ENCODE data around the gene RAB40B.
A peak's percentile ranks its signal among the peaks of the same experiment; 100 is the strongest.
"Not testable (repeated sequence)": the region's sequence is repeated elsewhere in the genome, so short reads cannot be mapped to it uniquely, and the experiment has no call there.

RAB40B gene, protein sequence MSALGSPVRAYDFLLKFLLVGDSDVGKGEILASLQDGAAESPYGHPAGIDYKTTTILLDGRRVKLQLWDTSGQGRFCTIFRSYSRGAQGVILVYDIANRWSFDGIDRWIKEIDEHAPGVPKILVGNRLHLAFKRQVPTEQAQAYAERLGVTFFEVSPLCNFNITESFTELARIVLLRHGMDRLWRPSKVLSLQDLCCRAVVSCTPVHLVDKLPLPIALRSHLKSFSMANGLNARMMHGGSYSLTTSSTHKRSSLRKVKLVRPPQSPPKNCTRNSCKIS

DNA sequence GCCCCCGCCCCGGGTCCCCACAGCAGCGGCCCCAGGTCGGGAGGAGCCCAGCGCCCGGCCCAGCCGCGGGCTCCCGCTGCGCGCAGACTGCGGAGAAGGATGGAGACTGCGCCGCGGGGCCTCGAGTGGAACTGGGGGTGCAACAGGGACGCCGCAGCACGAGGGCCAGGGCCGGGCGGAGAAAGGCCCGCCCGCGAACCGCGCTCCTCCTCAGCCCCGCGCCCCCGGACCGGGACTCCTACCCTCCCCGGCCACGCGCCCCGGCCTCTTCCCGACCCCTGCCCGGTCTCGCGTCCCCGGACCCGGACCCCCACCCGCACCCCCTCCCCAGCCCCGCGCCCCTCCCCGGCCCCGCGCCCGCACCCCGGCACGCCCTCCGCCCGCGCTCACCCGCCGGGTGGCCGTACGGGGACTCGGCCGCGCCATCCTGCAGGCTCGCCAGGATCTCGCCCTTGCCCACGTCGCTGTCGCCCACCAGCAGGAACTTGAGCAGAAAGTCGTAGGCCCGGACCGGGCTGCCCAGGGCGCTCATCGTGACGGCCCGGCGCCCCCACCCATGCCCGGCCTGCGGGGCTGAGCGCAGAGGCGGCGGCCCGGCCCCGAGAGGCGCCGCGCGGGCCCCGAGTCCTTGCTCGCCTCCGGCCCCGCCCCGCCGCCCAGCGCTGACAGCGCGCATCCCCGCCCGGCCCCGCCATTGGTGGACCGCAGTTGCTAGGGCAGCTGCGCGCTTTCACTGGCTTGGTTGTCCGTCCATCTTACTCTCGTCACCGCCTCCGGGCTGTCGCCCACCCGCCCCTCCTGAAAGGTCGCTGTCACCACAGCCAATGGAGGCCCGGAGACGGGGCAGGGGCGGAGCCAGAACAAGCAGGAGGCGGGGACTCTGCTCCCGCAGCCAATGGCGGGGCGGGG, at the start of gene RAB40B:
Gene RAB40B, minus strand, starts transcription at position 634 of the 909 bp plus-strand sequence. Its CDS starts 102 bp downstream, at position 532.
- DNase-seq = peak; percentile 100

DNA sequence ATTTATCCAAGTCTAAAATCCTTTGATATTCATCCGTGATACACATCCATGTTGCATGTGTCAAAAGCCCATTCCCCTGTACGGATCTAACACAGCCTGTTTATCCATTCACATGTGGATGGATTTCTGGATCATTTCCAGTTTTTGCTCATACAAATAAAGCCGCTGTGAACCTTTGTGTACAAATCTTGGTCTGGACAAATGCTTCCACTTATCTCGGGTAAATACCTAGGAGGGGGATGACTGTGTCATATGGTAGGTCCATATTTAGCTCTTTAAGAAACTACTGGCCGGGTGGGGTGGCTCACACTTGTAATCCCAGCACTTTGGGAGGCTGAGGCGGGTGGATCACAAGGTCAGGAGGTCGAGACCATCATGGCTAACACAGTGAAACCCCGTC, 47.0 kb upstream of the RAB40B start:
- DNase-seq = peak; percentile 61

DNA sequence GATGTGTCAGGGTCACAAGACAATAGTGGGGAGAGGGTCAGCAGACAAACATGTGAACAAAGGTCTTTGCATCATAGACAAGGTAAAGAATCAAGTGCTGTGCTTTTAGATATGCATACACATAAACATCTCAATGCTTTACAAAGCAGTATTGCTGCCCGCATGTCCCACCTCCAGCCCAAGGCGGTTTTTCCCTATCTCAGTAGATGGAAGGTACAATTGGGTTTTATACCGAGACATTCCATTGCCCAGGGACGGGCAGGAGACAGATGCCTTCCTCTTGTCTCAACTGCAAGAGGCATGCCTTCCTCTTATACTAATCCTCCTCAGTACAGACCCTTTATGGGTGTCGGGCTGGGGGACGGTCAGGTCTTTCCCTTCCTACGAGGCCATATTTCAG, 46.2 kb upstream of the RAB40B start:
- DNase-seq = not testable (repeated sequence)

DNA sequence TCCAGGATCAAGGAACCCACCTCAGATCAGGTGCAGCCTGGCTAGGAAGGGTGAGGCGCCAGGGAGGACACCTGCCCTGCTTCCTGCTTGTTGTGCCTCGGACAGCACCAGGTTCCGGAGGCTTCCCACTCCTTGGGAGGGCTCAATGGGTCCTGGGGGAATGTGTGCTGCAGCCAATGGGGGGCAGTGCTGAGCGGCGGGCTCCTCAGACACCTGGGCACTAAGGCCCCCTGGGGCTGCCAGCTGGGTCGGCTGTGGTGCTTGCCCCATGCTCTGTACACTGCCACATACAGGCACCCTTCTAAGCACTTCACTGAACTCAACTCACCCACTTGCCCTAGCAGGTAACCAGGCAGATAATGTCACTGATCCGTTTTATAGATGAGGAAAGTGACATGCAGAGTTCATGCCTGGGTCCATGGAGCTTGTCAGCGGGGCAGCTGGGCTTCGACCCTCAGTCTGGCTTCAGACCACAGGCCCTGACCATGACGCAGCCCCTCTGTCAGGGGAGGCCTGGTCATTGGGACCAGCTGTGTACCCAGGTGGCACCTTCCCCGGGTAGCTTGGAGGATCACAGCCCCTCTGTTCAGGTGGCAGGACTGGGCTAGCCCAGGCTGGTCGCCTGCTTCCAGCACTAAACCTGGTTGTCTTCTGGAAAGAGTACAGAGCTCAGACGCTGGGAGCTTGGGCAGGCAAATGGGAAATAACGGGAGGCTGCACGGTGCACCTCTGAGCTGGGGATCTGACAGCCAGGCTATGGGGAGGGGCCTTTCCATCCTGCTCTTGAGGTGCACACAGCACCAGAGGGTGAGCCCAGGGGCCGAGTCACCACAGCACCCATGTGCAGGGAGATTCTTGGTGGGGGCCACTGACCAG, 45.1 kb upstream of the RAB40B start:
- DNase-seq = no peak

DNA sequence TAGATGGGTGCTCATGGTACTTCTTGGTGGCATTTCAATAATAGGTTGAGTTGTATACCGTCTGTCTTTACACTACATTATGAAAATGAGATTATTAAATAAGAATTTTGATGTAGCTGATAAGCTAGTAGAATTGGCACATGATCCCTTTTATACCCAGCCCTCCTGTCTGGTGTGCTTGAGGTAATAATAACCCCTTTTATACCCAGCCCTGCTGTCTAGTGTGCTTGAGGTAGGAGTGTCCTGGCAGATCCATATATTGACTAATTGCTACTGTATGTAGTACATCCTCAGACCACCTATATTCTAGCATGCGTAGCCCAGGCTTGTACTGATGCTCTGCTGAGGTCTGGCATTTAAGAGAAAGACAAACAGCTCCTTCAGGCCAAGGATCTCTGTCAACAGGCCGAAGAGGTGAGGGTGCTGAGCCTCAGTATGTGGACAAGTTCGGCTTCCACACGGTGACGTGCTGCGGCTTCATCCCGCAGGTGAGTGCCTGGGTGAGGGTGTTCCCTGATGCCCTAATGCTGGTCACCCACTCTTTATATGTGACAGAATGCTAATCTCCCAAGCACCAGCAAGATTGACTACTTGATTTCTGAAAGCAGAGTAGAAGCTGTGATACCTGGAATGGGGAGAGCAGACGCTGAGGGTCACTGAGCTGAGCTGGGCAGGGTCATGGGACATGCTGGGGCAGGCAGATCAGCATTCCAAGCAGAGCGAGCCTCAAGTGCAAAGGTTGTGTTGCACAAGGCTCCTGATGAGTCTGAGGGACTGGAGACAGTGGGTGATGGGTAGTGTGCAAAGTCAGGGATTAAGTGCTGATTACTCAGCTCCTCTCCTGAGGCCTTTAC, 42.6 kb upstream of the RAB40B start:
- no peak for DNase-seq

DNA sequence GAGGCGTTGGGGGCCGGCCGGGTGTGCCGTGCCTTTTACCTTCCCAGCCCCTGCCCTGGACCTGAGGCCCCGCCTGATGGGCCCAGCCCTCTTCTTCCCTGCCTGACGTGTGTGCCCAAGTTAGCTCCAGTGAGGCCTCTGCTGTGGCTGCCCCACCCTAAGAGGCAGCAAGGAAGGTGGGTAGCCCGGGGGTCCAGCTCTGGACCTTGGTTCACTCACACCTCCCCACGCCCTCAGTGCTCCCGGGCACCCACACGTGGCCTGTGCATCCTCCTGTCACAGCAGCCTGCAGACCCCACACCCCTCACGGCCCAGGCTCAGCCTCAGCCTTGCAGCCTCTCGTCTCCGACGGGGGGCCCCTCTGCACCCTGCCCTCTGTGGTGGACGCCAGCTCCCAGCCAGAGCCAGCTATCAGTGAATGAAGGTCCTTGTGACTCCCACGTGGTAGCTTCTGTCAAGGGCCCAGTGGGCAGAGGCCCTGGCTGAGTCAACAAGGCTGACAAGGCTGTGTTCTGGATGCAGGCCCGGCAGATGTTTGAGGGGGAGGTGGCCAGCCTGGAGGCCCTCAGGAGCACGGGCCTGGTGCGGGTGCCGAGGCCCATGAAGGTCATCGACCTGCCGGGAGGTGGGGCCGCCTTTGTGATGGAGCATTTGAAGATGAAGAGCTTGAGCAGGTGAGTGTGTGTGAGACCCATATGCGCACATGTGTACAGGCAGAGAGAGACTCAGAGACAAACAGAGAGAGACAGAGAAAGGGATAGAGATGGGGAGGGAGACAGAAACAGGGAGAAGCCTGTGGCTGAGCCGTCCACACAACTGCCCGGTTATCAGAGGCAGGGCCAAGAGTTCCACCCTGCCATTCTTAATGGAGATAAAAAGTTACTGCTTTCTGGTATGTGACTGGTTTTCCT, 39.7 kb upstream of the RAB40B start:
- no peak for DNase-seq

DNA sequence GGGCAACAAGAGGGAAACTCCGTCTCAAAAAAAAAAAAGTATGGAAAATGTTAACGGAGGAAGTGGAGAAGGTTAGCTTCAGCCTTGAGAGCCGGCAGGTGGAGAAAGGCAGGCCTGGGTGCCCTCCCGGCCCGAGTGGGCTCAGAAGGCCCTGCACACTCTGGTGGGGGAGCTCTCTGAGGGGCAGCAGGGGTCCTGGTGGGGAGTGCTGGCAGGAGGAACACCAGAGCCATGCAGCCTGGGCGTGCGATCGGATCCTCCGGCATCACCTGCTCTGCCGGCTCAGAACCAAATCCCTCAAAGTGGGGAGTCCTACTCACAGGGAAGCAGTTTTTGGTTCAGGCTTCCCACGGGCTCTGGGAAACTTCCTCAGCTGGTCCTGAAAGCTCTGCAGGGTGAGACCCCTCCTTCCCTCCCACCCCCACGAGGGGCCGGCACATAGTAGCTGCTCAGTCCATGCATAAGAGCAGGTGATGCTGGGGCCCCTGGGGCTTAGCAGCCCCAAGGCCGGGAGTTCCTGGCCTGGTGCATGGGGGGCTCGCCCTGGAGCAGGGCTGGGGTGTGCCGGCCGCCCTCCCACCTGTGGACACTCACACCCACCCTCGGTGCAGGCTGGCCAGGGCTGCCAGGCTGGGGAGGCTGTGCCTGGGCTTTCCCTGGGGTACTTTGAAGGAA, 38.1 kb upstream of the RAB40B start:
- no peak for DNase-seq

DNA sequence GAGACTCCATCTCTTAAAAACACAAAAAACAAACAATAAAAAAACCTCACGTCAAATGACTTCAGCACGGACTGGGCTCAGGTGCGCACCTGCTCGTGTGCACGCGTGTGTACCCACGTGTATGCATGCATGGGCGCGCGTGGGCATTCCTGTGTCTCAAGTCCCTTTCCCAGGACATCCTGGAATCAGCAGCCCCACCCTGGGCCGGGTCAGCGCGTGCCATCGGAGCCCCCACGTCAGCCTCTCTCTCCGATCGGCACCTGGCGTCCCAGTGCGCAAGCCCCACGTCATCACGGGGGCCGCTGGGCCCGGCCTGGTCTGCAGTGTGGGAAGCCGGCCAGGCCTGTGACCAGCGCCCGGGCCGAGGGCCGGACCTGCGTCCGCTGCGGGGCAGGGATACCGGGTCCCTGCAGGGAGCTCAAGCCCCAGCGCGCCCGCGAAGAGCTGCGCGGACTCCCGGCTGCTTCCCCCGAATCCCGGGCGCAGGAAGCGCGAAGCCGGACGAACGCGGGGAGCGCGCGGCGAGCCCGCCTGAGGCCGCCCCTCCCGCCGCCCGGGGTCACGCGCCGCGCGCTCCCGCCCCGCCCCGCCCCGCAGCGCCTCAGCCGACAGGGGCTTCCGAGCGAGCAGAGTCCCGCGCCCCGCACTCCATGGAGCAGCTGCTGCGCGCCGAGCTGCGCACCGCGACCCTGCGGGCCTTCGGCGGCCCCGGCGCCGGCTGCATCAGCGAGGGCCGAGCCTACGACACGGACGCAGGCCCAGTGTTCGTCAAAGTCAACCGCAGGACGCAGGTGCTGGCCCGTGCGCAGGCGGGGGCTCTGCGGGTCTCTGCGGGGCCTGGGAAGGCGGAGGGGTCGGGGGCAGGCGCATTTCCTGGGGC, 36.7 kb upstream of the RAB40B start, which contains the start of gene FN3K:
Gene FN3K, plus strand, starts transcription at position 629 of the 880 bp plus-strand sequence. Its CDS starts 22 bp downstream, at position 651.
- peak; percentile 81 for DNase-seq

DNA sequence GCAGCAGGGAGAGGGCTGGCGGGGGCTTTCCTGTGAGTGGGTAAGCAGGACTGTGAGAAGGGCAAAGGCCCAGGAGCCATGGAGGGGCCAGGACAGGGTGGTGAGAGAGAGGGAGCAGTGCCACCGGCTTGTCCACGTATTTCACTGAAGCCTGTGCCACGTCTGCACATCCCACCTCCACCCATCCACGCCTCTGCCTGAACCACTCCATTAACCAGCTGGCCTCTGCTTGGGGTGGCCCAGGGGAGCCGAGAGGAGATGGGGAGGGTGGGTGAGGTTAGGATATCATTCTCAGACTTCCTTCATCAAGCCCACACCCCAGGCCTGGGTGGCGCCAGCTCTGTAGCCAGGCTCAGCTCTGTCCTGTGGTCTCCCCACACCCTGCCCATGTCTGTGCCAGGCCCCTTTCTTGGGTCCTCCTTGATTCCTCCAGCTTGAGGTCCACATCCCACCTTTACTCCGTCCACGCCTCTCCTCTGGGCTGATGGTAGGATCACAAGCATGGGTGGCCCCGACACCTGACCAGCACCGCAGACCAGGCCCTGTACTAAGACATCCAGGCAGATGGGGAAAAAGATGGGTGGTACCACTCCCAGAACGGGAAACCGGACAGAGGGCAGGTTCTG, 33.7 kb upstream of the RAB40B start:
- no peak for DNase-seq

DNA sequence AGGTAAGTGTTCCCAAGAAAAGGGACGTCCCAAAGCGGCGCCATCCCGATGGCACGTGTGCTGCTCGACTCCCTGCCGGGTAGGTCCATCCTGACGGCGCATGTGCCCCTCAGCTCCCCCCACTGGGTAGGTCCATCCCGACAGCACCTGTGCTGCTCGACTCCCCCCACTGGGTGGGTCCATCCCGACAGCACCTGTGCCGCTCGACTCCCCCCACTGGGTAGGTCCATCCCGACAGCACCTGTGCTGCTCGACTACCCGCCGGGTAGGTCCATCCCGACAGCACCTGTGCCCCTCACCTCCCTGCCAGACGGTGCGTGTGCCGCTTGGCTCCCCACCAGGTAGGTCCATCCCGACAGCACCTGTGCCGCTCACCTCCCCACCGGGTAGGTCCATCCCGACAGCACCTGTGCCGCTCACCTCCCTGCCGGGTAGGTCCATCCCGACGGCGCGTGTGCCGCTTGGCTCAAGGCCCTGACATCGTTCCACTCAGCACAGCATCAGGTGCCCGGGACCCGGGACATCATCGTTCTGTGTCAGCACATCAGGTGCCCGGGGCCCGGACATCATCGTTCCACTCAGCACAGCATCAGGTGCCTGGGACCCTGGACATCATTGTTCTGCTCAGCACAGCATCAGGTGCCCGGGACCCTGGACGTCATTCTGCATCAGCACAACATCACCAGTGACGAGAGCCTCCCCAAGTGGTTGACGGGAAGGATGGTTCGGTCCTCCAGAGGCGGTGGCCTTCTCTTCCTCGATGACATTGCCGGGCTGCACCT, 31.2 kb upstream of the RAB40B start:
- DNase-seq = no peak

DNA sequence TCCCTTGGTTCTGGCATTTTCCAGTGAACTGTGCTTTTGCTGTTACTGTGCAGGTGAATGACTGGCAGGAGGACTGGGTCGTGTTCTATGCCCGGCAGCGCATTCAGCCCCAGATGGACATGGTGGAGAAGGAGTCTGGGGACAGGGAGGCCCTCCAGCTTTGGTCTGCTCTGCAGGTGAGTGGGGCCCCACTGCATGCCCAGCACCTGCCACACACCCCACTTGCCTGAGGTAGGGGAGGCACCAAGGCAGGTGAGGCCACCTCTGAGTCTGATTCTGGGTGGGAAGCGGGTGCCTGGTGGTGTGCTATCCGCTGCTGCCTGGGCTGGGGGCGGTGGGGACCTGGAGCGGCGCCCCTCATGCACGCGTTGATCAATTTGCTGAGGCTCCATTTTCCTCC, 27.9 kb upstream of the RAB40B start:
- DNase-seq = no peak

DNA sequence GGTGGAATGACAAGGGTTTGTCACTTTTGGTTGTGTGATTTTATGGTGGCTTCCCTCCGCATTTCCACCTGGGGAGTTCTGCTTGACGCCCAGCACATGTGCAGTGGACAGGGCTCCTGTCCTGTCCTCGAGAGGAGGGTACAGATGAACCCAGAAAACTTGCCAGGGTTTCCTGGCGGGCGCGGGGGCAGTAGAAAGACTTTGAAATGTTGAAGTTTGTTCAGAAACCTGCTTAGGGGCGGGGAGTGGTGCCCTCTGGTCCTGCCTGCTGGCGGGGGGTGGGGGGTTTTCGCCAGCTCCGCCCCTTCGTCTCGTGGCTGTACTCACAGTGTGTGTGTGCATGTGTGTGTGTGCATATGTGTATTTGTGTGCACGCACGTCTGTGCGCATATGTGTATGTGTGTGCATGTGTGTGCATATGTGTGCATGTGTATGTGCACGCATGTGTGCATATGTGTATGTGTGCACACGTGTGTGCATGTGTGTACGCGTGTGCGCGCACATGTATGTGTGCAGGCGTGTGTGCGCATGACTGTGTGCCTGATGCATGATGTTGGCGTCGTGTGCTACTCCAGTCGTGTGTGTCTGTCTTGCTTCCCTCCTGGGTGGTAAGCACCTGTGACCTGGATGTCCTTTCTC, 24.8 kb upstream of the RAB40B start:
- DNase-seq = no peak

DNA sequence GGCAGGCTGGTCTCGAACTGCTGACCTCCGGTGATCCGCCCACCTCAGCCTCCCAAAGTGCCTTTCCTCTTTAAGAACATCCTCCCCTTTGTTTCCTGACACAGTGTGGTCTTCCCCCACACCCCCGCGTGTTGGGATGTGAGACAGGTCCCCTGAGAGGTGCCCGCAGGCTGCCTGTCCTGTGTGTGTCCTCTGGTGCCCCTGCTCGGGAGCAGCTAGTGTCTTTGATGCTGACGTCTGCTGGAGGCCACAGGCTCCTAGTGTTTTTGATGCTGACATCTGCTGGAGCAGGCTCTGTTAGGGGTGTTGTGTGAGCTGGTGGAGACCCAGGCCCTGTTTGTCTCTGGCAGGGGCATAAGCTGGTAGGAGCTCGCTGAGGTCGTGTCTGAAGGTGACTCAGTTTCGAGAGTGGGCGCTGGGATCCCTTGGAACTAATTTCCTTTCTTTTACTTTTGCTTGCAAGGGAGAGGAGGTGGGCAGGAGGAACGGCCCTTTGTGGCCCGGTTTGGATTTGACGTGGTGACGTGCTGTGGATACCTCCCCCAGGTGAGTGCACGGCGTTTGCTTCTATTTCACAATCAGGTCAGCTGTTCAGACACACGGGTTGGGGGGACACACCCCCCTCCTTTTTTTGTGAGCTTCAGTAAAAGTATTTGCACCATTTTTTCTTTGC, 24.0 kb upstream of the RAB40B start:
- no peak for DNase-seq

DNA sequence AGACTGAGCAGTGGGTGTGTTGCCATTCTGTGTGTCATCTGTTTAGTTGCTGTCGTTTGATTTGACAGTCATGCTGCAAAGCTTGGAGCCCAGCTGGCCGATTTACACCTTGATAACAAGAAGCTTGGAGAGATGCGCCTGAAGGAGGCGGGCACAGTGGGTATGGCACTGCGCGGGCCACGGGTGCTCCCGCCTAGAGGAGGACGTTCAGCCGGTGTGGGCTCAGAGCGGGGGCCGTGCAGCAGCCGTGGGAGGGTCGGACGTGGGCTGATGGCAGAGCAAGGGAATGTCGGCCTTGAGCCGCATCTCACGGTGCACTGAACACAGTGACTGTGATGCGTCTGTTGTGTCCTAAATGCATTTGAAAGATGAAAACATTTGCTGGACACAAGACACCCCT, 21.7 kb upstream of the RAB40B start:
- no peak for DNase-seq

DNA sequence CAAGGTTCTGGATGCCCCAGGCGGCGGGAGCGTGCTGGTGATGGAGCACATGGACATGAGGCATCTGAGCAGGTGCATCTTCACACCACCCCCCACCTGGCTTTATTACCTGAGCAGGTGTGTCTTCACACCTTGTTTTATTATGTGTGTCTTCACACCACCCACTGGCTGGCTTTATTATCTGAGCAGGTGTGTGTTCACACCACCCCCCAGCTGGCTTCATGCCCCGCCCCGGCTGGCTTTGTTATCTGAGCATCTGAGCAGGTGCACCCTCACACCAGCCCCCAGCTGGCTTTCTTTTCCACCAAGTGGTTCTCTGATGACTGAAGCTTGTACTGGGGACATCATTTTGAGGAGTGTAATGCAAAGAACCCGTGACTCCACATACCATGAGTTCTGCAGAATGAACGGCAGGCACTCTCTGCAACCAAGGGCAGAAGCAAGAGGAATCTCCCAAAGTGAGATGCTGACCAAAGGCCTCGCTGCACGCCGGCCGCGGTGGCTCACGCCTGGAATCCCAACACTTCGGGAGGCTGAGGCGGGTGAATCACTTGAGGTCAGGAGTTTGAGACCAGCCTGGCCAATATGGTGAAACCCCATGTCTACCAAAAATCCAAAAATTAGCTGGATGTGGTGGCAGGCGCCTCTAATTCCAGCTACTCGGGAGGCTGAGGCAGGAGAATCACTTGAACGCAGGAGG, 20.6 kb upstream of the RAB40B start:
- DNase-seq = peak; percentile 44
